GM10847 (cell line): ENCODE measurements around the gene VPS37C.

Source experiments
- POLR2A ChIP-seq: IDR thresholded peaks from 2 replicates; pipeline ENCODE4 v1.6.1; 2011; ENCODE audit not compliant: insufficient read length; ENCODE audit errors: extremely low read depth

Gene VPS37C

DNA sequence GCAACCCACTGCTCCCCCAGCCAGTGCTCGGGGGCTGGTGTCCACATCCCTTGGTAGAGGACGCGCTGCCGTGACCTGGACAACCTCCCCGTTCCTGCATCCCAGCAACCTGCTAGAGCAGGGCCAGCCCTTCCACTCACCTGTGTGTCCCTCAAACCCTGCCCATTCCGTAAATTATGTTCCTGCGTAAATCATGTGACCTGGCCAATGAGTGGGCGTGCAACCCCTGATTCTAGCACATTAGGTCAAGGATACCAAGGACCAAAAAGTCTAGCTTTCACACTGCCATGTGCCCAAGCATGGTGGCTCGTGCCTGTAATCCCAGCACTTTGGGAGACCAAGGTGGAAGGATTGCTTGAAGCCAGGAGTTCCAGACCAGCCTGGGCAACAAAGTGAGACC, 33.2 kb downstream of the VPS37C start:
- TF ChIP-seq POLR2A: no peak

- TF ChIP-seq POLR2A: no peak
Observed at GRCh38 chr11:61126256-61126655, 35.0 kb downstream of the VPS37C start.

DNA sequence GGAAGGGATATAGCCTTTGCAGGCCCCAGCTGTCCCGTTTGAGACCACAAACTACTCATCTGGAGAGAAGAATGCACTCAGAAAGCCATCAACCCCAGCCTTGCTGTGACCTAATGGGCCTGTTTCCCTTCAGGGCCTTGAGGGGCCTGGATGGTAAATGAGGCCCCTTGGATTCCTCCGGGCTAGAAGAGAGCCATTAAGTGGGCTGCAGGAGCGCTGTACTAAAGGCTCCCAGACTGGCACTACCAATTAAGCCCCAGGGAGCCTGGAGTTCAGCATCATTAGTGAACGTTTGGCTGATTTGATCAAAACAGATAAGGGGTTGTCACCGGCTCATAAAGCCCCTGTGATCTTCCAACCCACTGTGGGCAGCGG, 35.9 kb downstream of the VPS37C start:
- no peak for TF ChIP-seq POLR2A

DNA sequence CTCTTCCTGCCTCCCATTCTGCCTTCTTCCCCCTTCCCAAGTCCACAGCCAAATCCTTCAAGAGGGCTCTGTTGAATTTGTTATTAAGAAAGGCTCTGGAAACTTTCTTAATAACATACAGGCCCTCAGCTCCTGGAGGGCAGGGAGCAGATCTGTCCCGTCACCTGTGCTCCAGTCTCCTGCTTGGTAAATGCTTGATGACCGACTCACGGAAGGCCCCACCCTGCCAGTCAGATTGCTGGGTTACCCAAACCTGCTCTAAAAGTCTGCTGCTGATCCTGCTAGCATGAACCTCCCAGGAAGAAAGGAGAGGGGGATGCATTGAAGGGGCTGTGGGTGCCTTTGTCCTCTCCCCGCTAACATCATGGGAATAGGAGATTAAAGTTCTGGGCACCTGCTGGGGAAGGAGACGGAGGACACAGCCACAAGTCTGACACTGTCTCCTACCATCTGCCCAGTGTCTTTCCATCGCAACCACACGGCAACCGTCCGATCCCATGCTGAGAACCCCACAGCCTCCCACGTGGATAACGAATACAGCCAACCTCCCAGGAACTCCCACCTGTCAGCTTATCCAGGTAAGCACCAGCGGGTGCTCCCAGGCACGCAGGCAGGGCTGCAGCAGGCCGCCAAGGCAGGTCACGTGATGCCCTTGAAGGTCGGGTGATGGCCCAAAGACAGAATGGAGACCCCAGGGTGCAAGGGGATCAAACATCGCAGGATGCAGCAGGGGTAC, 36.5 kb downstream of the VPS37C start:
- TF ChIP-seq POLR2A: no peak

DNA sequence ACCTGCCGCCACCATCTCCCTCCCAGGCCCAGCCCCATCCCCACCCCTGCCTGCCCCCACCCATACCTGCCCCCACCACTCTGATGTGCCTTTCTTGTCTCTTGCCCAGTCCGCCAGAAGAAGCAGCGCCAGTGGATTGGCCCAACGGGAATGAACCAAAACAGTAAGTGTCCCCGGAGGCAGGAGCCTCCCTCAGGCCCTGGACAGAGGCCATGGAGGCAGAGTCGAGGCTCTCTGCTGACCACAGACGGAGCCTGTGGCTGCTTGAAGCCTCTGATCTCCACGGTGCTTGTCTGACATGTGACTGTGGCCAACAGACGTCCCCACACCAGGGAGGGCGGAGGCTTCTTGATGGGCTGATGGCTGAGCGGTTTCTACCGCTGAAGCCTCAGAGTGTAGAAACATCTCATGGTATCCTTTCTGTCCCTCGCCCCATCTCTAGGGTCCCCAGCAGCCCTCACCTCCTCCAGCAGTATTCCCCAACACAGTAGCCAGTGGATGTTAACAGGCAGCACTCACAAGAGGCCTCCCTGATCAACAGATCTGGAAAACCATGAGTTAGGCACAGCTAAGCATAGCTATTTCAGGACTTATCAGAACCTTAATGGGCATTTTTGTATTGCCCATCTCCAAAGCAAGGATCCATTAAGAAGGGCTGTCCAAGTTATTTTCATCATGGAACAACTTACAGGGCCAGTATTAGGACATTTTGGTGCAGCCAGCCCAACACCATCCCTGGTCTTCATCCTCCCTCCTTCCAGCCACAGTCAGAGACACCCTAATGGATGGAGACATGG, 37.3 kb downstream of the VPS37C start:
- no peak for TF ChIP-seq POLR2A

DNA sequence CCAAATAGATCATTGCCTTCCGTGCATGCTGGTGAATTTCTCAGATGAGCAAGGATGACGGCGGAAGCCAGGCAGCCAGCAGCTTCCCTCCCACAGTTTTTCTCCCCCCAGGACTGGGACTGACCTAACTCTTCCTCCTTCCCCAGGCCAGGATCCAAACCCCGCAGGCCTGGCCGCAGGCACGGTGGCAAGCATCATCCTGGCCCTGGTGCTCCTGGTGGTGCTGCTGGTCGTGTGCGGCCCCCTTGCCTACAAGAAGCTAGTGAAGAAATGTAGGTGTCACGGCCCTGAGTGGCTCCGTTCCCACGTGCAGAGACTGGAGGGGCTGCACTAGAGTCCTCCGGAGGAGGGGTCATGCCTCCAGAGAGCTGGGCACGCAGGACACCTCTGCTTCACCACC, 38.5 kb downstream of the VPS37C start:
- no peak for TF ChIP-seq POLR2A

DNA sequence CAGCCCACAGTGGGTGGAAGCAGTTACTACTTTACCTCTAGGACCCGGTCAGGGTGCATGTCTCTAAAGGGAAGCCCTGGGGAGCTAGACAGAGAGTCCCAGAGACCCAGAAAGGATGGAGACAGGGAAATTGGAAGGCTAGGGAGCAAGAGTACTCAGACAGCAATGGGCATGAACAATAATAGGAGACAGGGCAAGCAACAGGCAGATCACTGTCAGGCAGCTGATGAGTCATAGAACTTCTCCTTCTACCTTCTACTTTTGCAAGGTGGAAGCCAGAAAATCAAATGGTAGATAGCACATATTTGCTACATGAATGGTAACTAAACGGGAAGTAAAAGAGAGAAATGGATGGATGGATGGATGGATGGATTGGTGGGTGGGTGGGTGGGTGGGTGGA, 39.3 kb downstream of the VPS37C start:
- no peak for TF ChIP-seq POLR2A

DNA sequence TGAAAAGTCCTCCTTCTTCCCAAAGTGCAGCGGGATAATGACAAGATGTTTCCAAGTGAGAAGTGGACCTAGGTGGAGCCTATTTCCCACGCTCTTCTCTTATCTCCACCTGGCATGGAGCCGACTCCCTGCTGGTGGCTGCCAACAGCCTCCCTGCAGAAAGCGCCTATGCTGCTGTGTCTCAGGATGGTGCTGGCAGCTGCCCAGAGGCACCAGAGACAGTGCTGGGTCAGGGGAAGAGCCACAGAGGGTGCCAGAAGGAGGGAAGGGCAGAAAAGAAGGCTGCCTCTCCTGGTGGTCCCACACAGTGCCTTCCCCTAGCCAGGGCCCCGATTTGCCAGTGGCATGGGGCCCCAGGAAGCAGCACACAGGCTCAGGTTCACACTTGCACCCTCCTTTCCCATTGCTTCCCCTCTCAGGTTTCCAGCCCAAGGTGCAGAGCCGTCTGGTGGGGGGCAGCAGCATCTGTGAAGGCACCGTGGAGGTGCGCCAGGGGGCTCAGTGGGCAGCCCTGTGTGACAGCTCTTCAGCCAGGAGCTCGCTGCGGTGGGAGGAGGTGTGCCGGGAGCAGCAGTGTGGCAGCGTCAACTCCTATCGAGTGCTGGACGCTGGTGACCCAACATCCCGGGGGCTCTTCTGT, 39.9 kb downstream of the VPS37C start:
- no peak for TF ChIP-seq POLR2A

GRCh38 chr11:61120706-61121191, 40.5 kb downstream of the VPS37C start:
- no peak for TF ChIP-seq POLR2A

DNA sequence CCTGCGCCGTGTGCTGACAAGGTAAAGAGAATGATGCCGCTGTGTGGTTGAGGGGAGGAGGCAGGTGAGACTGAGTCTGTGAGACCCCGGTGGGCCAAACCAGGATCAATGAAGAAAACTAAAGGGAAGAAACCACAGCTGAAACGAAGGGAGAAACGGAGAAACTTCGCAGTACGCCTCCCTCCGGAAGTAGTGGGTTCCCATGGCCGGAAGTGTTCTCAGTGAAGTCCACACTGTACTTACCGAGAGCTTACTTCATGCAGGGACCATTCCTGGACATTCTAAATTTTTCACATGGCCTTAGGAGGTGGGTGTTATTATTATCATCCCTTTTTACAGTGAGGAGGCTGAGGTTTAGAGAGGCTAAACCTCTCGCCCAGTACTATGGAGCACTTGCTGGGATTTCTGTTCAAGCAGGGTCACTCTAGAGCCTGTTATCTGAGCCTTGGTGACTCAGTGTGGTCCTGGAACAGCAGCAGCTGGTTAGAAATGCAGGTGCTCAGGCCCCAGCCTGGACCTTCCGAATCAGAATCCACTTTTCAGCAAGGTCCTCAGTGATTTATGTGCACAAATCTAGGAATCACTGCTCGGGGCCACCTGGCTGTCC, 41.0 kb downstream of the VPS37C start:
- TF ChIP-seq POLR2A: no peak

- TF ChIP-seq POLR2A: no peak
Observed at GRCh38 chr11:61119571-61119970, 41.7 kb downstream of the VPS37C start.

DNA sequence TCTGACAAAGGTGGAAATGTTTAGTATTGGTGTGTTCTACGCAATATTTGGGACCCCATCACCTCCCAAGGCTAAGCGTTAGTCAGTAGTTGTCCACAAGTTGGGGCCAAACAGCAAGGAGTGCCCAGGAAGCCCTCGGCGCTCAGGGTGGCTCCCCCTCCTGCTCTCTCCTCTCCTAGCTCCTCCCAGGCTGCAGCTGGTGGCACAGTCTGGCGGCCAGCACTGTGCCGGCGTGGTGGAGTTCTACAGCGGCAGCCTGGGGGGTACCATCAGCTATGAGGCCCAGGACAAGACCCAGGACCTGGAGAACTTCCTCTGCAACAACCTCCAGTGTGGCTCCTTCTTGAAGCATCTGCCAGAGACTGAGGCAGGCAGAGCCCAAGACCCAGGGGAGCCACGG, 42.2 kb downstream of the VPS37C start:
- no peak for TF ChIP-seq POLR2A

DNA sequence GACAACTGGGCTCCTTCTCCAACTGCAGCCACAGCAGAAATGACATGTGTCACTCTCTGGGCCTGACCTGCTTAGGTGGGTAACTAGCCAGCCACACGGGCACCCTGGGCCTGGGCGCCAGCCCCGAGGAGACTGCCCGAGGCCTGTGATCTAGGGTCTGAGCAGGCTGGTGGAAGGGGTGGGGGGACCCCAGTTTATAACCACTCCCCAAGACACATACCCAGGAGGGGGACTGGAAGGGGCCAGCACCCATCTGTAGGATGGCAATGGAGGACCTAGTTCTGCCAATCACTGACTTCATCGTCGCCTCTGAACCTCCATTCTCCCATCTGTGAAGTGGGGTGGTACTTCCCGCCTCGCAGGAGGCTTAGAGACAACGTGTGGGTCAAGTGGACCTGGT, 42.8 kb downstream of the VPS37C start:
- no peak for TF ChIP-seq POLR2A

DNA sequence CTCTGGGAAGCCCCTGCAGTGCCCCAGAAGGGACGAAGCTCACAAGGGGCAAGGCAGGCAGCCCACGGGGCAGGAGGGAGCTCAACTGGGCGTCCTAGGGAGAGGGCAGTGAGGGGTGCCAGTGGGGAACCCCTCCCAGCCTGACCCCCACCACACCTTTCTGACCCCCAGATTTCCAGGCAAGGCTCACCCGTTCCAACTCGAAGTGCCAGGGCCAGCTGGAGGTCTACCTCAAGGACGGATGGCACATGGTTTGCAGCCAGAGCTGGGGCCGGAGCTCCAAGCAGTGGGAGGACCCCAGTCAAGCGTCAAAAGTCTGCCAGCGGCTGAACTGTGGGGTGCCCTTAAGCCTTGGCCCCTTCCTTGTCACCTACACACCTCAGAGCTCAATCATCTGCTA, 43.2 kb downstream of the VPS37C start:
- TF ChIP-seq POLR2A: no peak

DNA sequence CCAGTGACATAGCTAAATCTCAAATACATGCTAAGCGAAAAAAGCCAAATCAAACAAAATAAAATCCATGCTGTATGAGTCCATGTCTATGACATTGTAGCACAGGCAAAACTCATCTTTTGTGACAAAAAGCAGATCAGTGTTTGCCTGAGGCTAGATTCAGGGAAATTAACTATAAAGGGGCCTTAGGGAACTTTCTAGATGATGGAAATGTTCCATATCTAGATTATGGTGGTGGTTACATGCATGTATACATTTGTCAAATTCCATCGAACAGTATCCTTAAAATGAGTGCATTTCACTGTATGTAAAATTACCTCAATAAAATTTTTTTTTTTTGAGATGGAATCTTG, 44.1 kb downstream of the VPS37C start:
- TF ChIP-seq POLR2A: no peak
